Ishikawa (cell line): ENCODE results near the gene TSPAN18.

Source experiments
- CEBPB ChIP-seq: IDR thresholded peaks from 2 replicates; pipeline ENCODE4 v1.6.1; 2012
- CREB1 ChIP-seq: IDR thresholded peaks from 2 replicates; pipeline ENCODE4 v1.6.1; 2012; ENCODE audit warnings: low read depth
- EGR1 ChIP-seq: IDR thresholded peaks from 2 replicates; pipeline ENCODE4 v1.6.1; 2012
- EP300 ChIP-seq: IDR thresholded peaks from 2 replicates; pipeline ENCODE4 v1.6.1; 2012; ENCODE audit warnings: borderline replicate concordance
- FOXM1 ChIP-seq: IDR thresholded peaks from 2 replicates; pipeline ENCODE4 v1.6.1; 2012; ENCODE audit warnings: low read depth, borderline replicate concordance
- MAX ChIP-seq: IDR thresholded peaks from 2 replicates; pipeline ENCODE4 v1.6.1; 2012
- NFIC ChIP-seq: IDR thresholded peaks from 2 replicates; pipeline ENCODE4 v1.6.1; 2012
- RAD21 ChIP-seq: IDR thresholded peaks from 2 replicates; pipeline ENCODE4 v1.6.1; 2012; ENCODE audit warnings: low read depth
- REST ChIP-seq: IDR thresholded peaks from 2 replicates; pipeline ENCODE4 v1.6.1; 2012; ENCODE audit warnings: low read depth, mild to moderate bottlenecking
- TAF1 ChIP-seq: IDR thresholded peaks from 2 replicates; pipeline ENCODE4 v1.6.1; 2012; ENCODE audit warnings: low read depth, mild to moderate bottlenecking
- TCF12 ChIP-seq: IDR thresholded peaks from 2 replicates; pipeline ENCODE4 v1.6.1; 2012; ENCODE audit warnings: low read depth
- TEAD4 ChIP-seq: IDR thresholded peaks from 2 replicates; pipeline ENCODE4 v1.6.1; 2012
- USF1 ChIP-seq: IDR thresholded peaks from 2 replicates; pipeline ENCODE4 v1.6.1; 2012
- YY1 ChIP-seq: IDR thresholded peaks from 2 replicates; pipeline ENCODE4 v1.6.1; 2012; ENCODE audit warnings: low read depth
- ZBTB7A ChIP-seq: IDR thresholded peaks from 2 replicates; pipeline ENCODE4 v1.6.1; 2012; ENCODE audit warnings: low read depth

Gene TSPAN18

GRCh38 chr11:44926036-44926435 is 199.3 kb downstream of the TSPAN18 start:
- TF ChIP-seq CEBPB: no peak

GRCh38 chr11:44927174-44927661 is 200.5 kb downstream of the TSPAN18 start:
- TF ChIP-seq RAD21 (peak; percentile 84), EP300 (no peak), ZBTB7A (no peak)

GRCh38 chr11:44928144-44928543 is 201.4 kb downstream of the TSPAN18 start:
- TF ChIP-seq TCF12 (no peak), TEAD4 (no peak), FOXM1 (no peak), REST (no peak)

GRCh38 chr11:44928816-44929215 is 202.1 kb downstream of the TSPAN18 start:
- TF ChIP-seq TCF12 (no peak), EP300 (no peak), MAX (no peak), TEAD4 (no peak), CREB1 (no peak), YY1 (no peak), FOXM1 (no peak), CEBPB (no peak), NFIC (no peak), TAF1 (no peak), EGR1 (no peak), RAD21 (no peak), USF1 (no peak), REST (no peak), ZBTB7A (no peak)

- TF ChIP-seq CREB1: no peak
- TF ChIP-seq RAD21: no peak
- TF ChIP-seq EP300: no peak
- TF ChIP-seq USF1: no peak
- no peak for TF ChIP-seq MAX
- TF ChIP-seq TCF12: no peak
- TF ChIP-seq EGR1: no peak
- no peak for TF ChIP-seq YY1
- TF ChIP-seq ZBTB7A: no peak
- no peak for TF ChIP-seq TAF1
- no peak for TF ChIP-seq TEAD4
- TF ChIP-seq FOXM1: no peak
- no peak for TF ChIP-seq REST
These were observed 204.0 kb downstream of the TSPAN18 start for GRCh38 chr11:44930588-44931302.
